ENCODE data around the gene FILIP1L.

- no peak for TF ChIP-seq CTCF (IDR thresholded peaks at IDR 0.05; ENCODE audit: borderline replicate concordance, extremely low read depth, low read length, poor library complexity, severe bottlenecking)
- no peak for TF ChIP-seq EZH2 (IDR thresholded peaks at IDR 0.05; ENCODE audit: borderline replicate concordance, low read depth, low read length, severe bottlenecking)
Observed at GRCh38 chr3:99885851-99886250, 228.4 kb downstream of the FILIP1L start.
